Upper lobe of right lung (tissue), 1 donor: Measurements from ENCODE around the gene ZDHHC4. TPM values are rescaled to one million over a fixed set of nuclear protein-coding genes. Genes with fewer than 3 reads are reported as not detected.
A peak's percentile ranks its signal among the peaks of the same experiment; 100 is the strongest.

Source experiments
- ATAC-seq: fragments of 200-7000 bp; cut with Tn5 transposase; one replicate; pipeline ENCODE4 v1.9.1; 2020; ENCODE audit warnings: mild to moderate bottlenecking, moderate library complexity
- DNase-seq: peaks from one replicate; pipeline ENCODE4 v3.0.0-alpha.2; 2020
- H3K27ac ChIP-seq: fragments of 200-600 bp; one replicate; pipeline ENCODE4 v1.8.0; 2022
- H3K27me3 ChIP-seq: fragments of 200-600 bp; one replicate; pipeline ENCODE4 v1.8.0; 2022; ENCODE audit warnings: mild to moderate bottlenecking
- H3K36me3 ChIP-seq: fragments of 200-600 bp; one replicate; pipeline ENCODE4 v1.8.0; 2022
- H3K4me1 ChIP-seq: fragments of 200-600 bp; one replicate; pipeline ENCODE4 v1.8.0; 2022
- H3K4me3 ChIP-seq: fragments of 200-600 bp; one replicate; pipeline ENCODE4 v1.8.0; 2022; ENCODE audit warnings: mild to moderate bottlenecking
- H3K9me3 ChIP-seq: fragments of 200-600 bp; one replicate; pipeline ENCODE4 v1.8.0; 2022
- CTCF ChIP-seq: fragments of 200-600 bp; IDR thresholded peaks from one replicate; pipeline ENCODE4 v1.8.0; 2022; ENCODE audit warnings: antibody characterized with exemption
- intact Hi-C: fragments of 100-400 bp; cut with DNase I; formaldehyde crosslinking; loops from one replicate; pipeline ENCODE4 v1.11.0; 2022
- total RNA-seq: library from RNA; stranded (reverse); fragmentation: NEBNext Ultra II Directional; extraction: Animal tissue kit (Norgen Biotek cat#: 25700); gene quantifications from one replicate; pipeline ENCODE4 v1.2.1, GENCODE V29; 2021
- donor health status: DM: no; HTN: yes; CAD: no; lungs with severe emphysema.

ZDHHC4 gene
- total RNA-seq, 1 donor from 2014 or later: 54.8 TPM

GRCh38 chr7:6619961-6620360 is 42.7 kb downstream of the ZDHHC4 start:
- Histone ChIP-seq H3K9me3 (no peaks in the 10 kb centered on the region), H3K27me3 (peaks cover 5% of the 10 kb centered on the region), H3K36me3 (no peaks in the 10 kb centered on the region), H3K4me3 (no peak overlapping the region), H3K4me1 (no peaks in the 10 kb centered on the region), H3K27ac (no peak overlapping the region)
- intact Hi-C loops: no loop called here
- ATAC-seq: no peak
- TF ChIP-seq CTCF: no peak
- DNase-seq: no peak

DNA sequence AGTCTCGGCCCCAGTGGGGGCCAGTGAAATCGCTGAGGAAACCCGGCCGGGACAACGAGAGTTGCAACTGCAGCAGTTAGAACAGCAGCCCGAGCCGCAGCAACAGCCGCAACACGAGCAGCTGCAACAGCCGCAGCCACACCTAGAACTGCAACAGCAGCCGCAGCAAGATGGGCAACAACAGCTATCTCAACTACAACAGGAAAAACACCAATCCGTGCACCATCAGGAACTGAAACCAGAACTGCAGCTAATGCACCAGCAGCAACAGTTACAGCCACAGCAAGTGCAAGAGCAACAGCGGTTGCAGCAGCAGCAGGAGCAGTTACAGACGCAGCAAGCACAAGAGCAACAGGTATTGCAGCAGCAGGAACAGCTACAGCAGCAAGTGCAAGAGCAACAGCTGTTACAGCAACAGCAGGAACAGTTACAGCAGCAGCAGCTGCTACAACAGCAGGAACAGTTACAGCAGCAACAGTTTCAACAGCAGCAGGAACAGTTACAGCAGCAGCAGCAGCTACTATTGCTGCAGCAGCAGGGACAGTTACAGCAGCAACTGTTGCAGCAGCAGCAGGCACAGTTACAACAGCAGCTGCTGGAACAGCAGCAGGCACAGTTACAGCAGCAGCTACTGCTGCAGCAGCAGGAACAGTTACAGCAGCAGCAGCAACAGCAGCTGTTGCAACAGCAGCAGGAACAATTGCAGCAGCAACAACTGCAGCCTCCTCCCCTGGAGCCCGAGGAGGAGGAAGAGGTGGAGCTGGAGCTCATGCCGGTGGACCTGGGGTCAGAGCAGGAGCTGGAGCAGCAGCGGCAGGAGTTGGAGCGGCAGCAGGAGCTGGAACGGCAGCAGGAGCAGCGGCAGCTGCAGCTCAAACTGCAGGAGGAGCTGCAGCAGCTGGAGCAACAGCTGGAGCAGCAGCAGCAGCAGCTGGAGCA is 44.2 kb downstream of the ZDHHC4 start:
- TF ChIP-seq CTCF: no peak
- intact Hi-C loops: no loop called here
- peaks cover under 1% of the 10 kb centered on the region for H3K27me3 ChIP-seq
- H3K4me1 ChIP-seq: no peaks in the 10 kb centered on the region
- H3K27ac ChIP-seq: no peak overlapping the region
- H3K36me3 ChIP-seq: no peaks in the 10 kb centered on the region
- no peak for ATAC-seq
- DNase-seq: no peak
- no peak overlapping the region for H3K4me3 ChIP-seq
- H3K9me3 ChIP-seq: no peaks in the 10 kb centered on the region

GRCh38 chr7:6622134-6622710 is 45.0 kb downstream of the ZDHHC4 start:
- no peak overlapping the region for H3K27ac ChIP-seq
- H3K27me3 ChIP-seq: no peaks in the 10 kb centered on the region
- H3K4me1 ChIP-seq: no peaks in the 10 kb centered on the region
- DNase-seq (no peak), ATAC-seq (no peak)
- no peaks in the 10 kb centered on the region for H3K36me3 ChIP-seq
- H3K4me3 ChIP-seq: no peak overlapping the region
- intact Hi-C loops: no loop called here
- H3K9me3 ChIP-seq: no peaks in the 10 kb centered on the region
- no peak for TF ChIP-seq CTCF

DNA sequence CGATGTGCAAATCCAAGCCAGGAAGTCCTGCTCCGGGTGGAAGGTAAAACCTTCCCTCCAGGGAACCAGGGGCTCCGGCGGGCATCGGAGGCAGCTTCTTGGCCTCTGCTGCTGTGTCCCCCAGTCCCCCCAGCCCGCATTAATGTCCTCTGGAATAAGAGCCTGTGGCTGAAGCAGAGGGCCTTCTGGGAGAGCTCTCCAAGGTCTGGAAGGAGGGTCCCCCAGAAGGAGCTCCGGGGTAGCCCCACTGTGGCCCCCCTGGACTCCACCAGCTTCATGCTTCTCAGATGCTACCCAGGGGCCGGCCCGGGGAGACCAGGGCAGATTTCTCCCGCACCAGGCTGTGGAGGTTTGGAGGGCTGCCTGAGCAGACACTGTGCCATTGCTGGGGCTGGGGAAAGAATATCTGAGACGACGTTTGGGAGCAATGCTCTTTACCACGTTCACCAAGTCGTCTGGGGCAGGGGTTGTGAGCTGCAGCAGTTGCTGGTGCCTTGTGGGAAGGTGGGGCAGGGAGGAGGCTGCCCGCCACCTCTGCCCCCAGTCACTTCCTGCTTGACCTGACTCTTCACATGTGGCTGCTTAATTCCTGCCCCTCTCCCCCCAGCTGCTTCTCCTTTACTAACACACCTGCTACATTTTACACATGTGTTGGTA is 46.5 kb downstream of the ZDHHC4 start:
- DNase-seq (no peak), ATAC-seq (peak; percentile 14)
- no peak overlapping the region for H3K4me3 ChIP-seq
- no peaks in the 10 kb centered on the region for H3K4me1 ChIP-seq
- no peak for TF ChIP-seq CTCF
- H3K36me3 ChIP-seq: no peaks in the 10 kb centered on the region
- no peaks in the 10 kb centered on the region for H3K9me3 ChIP-seq
- peak overlapping the region; percentile 55 for H3K27ac ChIP-seq
- intact Hi-C loops: no loop called here
- no peaks in the 10 kb centered on the region for H3K27me3 ChIP-seq

DNA sequence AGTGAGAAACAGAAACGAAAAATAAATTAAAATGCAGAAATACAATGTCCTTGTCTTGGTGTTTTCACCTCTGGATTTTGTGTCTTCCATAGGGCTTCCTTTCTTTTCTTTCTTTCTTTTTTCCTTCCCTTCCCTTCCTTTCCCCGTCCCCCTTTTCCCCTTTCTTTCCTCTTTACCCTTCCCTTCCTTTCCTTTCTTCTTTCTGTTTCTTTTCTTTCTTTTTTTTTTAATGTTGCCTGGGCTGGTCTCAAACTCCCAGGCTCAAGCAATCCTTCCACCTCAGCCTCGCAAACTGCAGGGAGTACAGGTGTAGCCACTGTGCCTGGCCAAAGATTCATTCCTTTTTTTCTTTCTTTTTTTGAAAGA is 47.0 kb downstream of the ZDHHC4 start:
- Histone ChIP-seq H3K27me3 (no peaks in the 10 kb centered on the region), H3K36me3 (no peaks in the 10 kb centered on the region), H3K27ac (no peak overlapping the region), H3K4me1 (no peaks in the 10 kb centered on the region), H3K4me3 (no peak overlapping the region), H3K9me3 (no peaks in the 10 kb centered on the region)
- ATAC-seq (no peak), DNase-seq (no peak)
- intact Hi-C loops: no loop called here
- no peak for TF ChIP-seq CTCF
